ENCODE measurements around the gene PARD3B. TPM values are rescaled to one million over a fixed set of nuclear protein-coding genes. Genes with fewer than 3 reads are reported as not detected.

Gene PARD3B
- total RNA-seq, 4 donors from 2014 or later: 27.8 to 39.3 (median 33.7) TPM

- no peak for TF ChIP-seq CTCF (IDR thresholded peaks at IDR 0.05)
- ATAC-seq (ENCODE audit: low FRiP score): peak; percentile 83
Measured at GRCh38 chr2:204705243-204705932, 160.1 kb downstream of the PARD3B start.

GRCh38 chr2:204706939-204707338 lies 161.7 kb downstream of the PARD3B start:
- TF ChIP-seq CTCF (IDR thresholded peaks at IDR 0.05): no peak
- ATAC-seq (ENCODE audit: low FRiP score): peak; percentile 54
- DNase-seq (ENCODE audit: low spot score): no peak

More at GRCh38 chr2:204705243-204705932, 160.1 kb downstream of the PARD3B start:
- no peak for DNase-seq (ENCODE audit: low spot score)

GRCh38 chr2:204713211-204713610 lies 167.9 kb downstream of the PARD3B start:
- no peak for TF ChIP-seq CTCF (IDR thresholded peaks at IDR 0.05)
- no peak for DNase-seq (ENCODE audit: low spot score)
- no peak for ATAC-seq (ENCODE audit: low FRiP score)

GRCh38 chr2:204715361-204715760 lies 170.1 kb downstream of the PARD3B start:
- no peak for ATAC-seq (ENCODE audit: low FRiP score)
- DNase-seq (ENCODE audit: low spot score): no peak
- no peak for TF ChIP-seq CTCF (IDR thresholded peaks at IDR 0.05)

GRCh38 chr2:204717591-204717990 lies 172.3 kb downstream of the PARD3B start:
- no peak for TF ChIP-seq CTCF (IDR thresholded peaks at IDR 0.05)
- ATAC-seq (ENCODE audit: low FRiP score) (no peak), DNase-seq (ENCODE audit: low spot score) (no peak)

GRCh38 chr2:204718607-204719006 lies 173.3 kb downstream of the PARD3B start:
- DNase-seq (ENCODE audit: low spot score): no peak
- no peak for ATAC-seq (ENCODE audit: low FRiP score)
- no peak for TF ChIP-seq CTCF (IDR thresholded peaks at IDR 0.05)

- DNase-seq (ENCODE audit: low spot score): no peak
- no peak for ATAC-seq (ENCODE audit: low FRiP score)
- no peak for TF ChIP-seq CTCF (IDR thresholded peaks at IDR 0.05)
Measured at GRCh38 chr2:204720874-204721273, 175.6 kb downstream of the PARD3B start.

Measured in omental fat pad (tissue), 4 donors.